ENCODE measurements around the gene ALK. TPM values are rescaled to one million over a fixed set of nuclear protein-coding genes. Genes with fewer than 3 reads are reported as not detected.

The ALK gene
- total RNA-seq, 1 donor from 2014 or later, result not detected

DNA sequence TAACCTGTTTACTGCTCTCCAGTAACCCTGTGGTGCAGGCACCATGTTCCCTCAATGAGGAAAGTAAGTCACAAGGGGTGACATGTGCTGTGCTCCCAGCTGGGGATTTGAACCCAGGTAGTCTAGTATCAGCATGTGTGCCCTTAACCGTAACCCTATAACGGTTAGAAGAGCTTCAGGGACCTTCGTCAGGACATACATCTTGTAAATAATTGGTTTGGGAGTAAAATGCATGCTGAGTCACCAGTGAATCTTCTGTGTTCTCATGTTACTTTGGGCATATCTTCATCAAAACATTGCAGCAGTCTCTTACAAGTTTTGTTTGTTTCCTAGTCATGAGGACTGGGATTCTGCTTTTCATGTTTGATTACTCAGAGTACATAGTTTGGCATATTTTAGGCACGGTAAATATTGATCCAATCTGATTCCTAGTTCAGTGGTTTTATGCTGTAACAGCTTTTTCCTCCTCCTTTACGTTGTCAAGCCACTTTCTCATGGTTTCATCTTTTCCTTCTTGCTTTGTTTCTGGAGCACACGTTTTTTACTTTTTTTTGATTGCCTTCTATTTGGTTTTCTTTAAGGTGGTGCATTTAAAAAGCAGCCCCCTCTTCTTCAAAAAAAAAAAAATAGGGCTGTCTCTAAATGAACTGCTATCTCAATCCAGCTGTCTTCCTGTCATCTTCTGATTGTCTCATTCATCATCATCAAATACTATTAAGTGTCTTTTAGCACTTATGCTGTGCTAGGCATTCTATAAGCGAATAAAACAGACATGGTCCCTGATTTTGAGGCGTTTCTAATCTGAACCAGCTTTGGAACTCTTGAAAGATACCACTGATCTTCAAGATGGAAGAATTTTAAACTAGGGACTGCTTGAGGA is 755.8 kb downstream of the ALK start:
- no peaks in the 10 kb centered on the region for H3K27me3 ChIP-seq
- DNase-seq (ENCODE audit: low spot score in 2 of 2), result no peak
- no peak overlapping the region for H3K27ac ChIP-seq
- intact Hi-C loops (cut with DNase I), result no loop called here
- H3K36me3 ChIP-seq, result peaks cover 18 to 19% of the 10 kb centered on the region in 2 donors
- H3K9me3 ChIP-seq, result no peaks in the 10 kb centered on the region
- H3K4me3 ChIP-seq, result no peak overlapping the region
- no peaks in the 10 kb centered on the region for H3K4me1 ChIP-seq
- TF ChIP-seq, protein P1, sequence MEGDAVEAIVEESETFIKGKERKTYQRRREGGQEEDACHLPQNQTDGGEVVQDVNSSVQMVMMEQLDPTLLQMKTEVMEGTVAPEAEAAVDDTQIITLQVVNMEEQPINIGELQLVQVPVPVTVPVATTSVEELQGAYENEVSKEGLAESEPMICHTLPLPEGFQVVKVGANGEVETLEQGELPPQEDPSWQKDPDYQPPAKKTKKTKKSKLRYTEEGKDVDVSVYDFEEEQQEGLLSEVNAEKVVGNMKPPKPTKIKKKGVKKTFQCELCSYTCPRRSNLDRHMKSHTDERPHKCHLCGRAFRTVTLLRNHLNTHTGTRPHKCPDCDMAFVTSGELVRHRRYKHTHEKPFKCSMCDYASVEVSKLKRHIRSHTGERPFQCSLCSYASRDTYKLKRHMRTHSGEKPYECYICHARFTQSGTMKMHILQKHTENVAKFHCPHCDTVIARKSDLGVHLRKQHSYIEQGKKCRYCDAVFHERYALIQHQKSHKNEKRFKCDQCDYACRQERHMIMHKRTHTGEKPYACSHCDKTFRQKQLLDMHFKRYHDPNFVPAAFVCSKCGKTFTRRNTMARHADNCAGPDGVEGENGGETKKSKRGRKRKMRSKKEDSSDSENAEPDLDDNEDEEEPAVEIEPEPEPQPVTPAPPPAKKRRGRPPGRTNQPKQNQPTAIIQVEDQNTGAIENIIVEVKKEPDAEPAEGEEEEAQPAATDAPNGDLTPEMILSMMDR (IDR thresholded peaks at IDR 0.05), result no peak

DNA sequence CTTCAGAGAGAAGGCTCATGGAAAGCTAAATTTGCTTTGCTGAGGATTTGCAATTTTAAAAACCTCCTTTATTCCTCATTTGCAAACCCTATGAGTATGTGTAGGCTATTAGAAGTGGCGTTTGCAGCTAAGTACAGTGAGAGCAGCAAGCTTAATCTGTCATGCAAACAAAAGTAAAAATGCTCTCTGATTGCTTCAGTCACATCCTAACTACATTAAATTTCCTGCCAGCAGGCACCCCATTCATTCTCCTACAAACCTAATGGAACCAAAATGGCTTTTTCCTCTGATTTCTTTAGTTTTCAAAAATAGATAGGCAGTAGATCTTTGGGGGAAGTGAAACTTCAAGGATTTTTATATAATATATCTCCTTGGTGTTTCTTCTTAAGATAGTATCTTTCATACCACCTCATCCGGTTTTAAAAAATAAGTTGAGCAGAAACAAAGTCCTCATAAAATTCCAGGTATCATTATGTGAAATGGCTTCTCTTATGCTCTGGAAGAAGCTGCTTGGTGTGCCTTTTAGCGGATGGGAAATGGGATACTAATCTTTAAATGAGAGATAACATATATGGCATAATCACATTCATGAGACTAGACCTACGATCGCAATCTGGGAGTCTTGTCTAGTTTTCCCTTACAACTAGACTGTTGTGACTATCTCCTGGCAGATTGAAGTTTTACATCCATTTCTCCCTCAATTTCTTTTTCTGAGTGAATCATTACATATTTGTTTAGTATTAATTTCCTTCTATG is 757.1 kb downstream of the ALK start:
- no peak for DNase-seq (ENCODE audit: low spot score in 2 of 2)
- TF ChIP-seq, protein P1 (IDR thresholded peaks at IDR 0.05), result no peak
- Histone ChIP-seq H3K27me3 (no peaks in the 10 kb centered on the region), H3K9me3 (no peaks in the 10 kb centered on the region), H3K4me1 (no peaks in the 10 kb centered on the region), H3K27ac (no peak overlapping the region), H3K36me3 (peaks cover 18 to 26% of the 10 kb centered on the region in 2 donors), H3K4me3 (no peak overlapping the region)
- intact Hi-C loops (cut with DNase I), result no loop called here

DNA sequence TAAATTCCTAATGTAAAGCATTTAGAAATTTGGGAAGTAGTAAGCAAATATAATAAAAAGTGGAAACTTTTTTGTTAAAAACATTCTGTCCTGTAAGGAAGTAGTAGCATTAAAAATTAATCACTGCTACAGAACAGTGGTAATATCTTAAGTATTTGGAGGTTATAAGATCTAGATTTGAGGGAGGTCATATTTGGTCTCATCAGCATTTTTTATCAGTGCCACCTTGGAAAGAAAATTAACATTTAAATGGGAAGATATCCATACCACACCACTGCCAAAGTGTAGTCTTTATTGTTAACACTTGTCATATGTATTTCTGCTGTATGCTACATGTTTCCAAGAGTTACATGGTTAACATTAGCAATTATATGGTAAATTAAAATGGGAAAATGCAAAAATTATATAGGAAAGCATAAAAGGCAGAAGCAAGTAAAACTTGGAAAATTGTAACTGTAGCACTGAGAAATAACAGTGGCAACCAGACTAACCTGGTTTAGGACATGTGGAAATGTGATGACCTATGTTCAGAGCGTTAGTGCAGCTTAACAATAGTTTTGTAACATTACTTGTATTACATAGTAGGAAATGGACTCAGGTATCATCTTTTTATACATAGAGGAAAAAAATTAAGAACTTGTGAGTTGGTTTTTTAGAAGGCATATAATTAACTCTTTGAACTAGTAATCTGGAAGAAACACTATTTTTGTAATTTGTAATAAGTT is 759.0 kb downstream of the ALK start:
- no peak overlapping the region for H3K27ac ChIP-seq
- no peak overlapping the region for H3K4me3 ChIP-seq
- intact Hi-C loops (cut with DNase I), result no loop called here
- peaks cover 0 to 3% of the 10 kb centered on the region in 2 donors for H3K4me1 ChIP-seq
- no peaks in the 10 kb centered on the region for H3K9me3 ChIP-seq
- TF ChIP-seq, protein P1 (IDR thresholded peaks at IDR 0.05), result no peak
- no peak for DNase-seq (ENCODE audit: low spot score in 2 of 2)
- H3K27me3 ChIP-seq, result no peaks in the 10 kb centered on the region
- peaks cover 11 to 26% of the 10 kb centered on the region in 2 donors for H3K36me3 ChIP-seq

DNA sequence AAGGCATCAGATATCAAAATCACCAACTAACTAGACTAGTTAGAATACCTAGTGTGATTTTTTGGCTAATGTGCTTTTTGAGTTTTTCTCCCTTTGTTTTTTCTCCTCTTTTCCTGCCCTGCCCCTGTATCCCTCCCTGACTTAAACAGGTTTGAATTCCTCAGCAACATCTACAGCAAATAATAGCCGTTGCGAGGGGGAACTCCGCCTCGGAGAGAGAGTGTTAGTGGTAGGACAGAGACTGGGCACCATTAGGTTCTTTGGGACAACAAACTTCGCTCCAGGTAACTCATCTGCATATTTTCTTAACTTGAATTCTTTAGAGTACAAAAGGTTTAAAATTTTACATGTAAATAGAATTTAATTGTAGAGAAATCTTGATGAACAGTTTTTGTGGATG is 761.2 kb downstream of the ALK start:
- H3K4me1 ChIP-seq, result peaks cover 0 to 3% of the 10 kb centered on the region in 2 donors
- intact Hi-C loops (cut with DNase I), result no loop called here
- no peaks in the 10 kb centered on the region for H3K9me3 ChIP-seq
- TF ChIP-seq, protein P1 (IDR thresholded peaks at IDR 0.05), result no peak
- DNase-seq (ENCODE audit: low spot score in 2 of 2), result no peak
- peaks cover 14 to 26% of the 10 kb centered on the region in 2 donors for H3K36me3 ChIP-seq
- H3K27me3 ChIP-seq, result no peaks in the 10 kb centered on the region
- H3K4me3 ChIP-seq, result no peak overlapping the region
- no peak overlapping the region for H3K27ac ChIP-seq

DNA sequence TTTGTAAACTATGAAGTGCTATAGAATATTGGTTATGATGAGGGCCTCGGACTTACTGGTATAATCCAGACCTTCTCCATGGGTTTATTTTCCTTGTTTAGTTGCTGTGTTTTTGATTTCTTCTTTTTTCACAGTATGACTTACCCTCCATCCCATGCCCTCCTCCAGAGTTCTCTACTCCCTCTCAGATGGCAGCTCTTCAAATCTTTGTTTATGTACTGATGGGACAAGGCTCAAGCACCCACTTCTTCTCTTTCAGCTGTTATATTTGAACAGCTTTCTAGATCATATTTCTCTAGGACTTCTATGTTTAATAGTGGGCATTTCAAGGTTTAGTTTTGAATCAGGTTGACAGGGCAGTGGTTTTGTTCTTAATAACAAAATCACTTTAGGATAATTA is 762.3 kb downstream of the ALK start:
- TF ChIP-seq, protein P1 (IDR thresholded peaks at IDR 0.05), result no peak
- peaks cover 21 to 36% of the 10 kb centered on the region in 2 donors for H3K36me3 ChIP-seq
- no peak for DNase-seq (ENCODE audit: low spot score in 2 of 2)
- intact Hi-C loops (cut with DNase I), result no loop called here
- H3K27ac ChIP-seq, result no peak overlapping the region
- H3K27me3 ChIP-seq, result no peaks in the 10 kb centered on the region
- peaks cover 0 to 3% of the 10 kb centered on the region in 2 donors for H3K4me1 ChIP-seq
- H3K9me3 ChIP-seq, result no peaks in the 10 kb centered on the region
- no peak overlapping the region for H3K4me3 ChIP-seq
